HG03565 (cell line): ENCODE measurements around the gene NECAB2.

Experiments used
- ATAC-seq: cut with Tn5 transposase; IDR thresholded peaks from one replicate; pipeline ENCODE4 v1.9.1; 2021; ENCODE audit warnings: mild to moderate bottlenecking, moderate library complexity; ENCODE audit not compliant: unreplicated experiment

The NECAB2 gene

GRCh38 chr16:83965444-83966152 lies 2.4 kb upstream of the NECAB2 start:
- ATAC-seq = no peak

- no peak for ATAC-seq
These were observed 1.8 kb upstream of the NECAB2 start for GRCh38 chr16:83966153-83966696.

DNA sequence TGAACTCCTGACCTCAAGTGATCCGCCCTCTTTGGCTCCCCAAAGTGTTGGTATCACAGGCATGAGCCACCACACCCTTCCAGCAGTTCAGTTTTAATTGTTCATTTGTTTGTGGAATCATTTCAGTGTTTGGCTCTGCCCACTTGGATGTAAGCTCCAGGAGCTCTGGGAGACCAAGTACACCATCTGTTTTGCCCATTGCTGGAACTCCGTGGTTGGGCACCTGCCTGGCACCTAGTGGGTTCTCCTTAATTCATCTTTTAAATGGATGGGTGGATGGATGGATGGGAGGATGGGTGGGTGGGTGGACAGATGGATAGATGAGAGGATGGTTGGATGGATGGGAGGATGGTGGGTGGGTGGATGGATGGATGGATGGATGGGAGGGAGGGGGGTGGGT lies 953 bp upstream of the NECAB2 start:
- no peak for ATAC-seq

- no peak for ATAC-seq
These were observed 335 bp downstream of the NECAB2 start for GRCh38 chr16:83968306-83968851.

DNA sequence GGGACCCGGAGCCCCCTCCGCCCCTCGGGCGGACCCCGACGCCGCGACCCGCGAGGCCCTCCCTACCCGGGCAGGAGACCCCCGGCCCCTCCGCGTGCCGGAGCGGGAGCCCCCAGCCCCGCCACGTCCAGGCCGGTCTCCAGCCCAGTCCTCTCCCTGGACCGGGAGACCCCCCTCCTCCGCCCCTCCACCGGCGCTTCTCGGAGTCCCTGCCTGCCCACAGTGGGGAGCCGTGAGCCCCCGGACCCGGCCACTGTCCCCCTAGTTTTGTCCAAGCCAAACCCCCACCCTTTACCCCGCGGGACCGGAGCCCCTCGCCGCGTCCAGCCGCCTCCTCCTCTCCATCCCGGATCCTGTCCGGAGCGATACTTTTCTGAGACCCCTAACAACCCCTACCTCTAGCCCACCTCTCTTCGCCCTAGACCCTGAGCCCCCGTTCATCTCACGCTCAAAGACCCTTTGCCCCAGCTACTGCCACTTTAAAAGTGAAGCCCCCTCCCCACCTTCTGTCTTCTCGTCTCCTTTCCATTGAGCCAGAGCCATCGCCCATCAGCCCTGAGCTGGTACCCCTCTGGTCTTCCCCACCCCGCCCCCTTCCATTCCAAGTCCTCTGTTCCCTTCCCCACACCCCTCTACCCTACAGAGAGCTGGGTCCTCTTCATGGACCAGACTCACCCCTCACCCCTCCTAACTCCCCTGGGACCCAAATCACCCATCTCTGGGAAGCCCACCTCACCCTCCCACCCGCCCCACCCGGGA lies 1.0 kb downstream of the NECAB2 start:
- ATAC-seq = no peak

DNA sequence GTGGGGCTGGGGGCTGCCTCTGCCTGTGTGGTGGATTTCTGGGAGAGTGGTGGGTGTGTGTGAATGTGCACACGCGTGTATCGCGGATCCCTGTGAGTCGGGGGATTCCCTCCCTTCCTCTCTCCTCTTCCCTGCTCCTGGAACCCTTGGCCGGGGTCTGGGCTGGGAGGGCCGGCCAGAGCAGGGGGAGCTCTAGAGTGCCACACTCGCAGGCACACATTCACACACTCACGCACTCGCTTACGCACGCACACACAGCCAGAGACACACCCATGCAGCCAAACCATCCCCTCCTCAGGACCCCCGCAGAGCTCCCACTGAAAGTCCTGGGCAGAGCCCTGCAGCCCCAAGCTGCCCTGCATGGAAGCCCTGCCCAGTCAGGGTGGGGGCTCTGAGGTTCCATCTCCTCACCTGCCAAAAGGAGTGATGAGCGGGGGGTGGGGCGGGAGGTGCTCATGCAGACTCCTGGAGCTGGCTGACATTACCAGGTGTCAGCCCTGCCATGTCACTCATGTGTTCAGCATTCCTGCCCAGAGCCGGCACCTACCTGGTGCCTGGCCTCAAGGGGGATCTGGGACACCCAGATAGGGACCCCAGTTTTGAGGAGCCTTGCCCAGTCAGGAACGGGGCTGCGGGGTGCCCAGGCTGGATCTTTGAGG lies 1.9 kb downstream of the NECAB2 start:
- no peak for ATAC-seq

- no peak for ATAC-seq
These were observed 2.4 kb downstream of the NECAB2 start for GRCh38 chr16:83970430-83970815.

GRCh38 chr16:83971165-83972130 lies 3.4 kb downstream of the NECAB2 start:
- no peak for ATAC-seq

GRCh38 chr16:83972256-83973008 lies 4.4 kb downstream of the NECAB2 start:
- ATAC-seq = no peak

- no peak for ATAC-seq
These were observed 5.0 kb downstream of the NECAB2 start for GRCh38 chr16:83973077-83973476.

DNA sequence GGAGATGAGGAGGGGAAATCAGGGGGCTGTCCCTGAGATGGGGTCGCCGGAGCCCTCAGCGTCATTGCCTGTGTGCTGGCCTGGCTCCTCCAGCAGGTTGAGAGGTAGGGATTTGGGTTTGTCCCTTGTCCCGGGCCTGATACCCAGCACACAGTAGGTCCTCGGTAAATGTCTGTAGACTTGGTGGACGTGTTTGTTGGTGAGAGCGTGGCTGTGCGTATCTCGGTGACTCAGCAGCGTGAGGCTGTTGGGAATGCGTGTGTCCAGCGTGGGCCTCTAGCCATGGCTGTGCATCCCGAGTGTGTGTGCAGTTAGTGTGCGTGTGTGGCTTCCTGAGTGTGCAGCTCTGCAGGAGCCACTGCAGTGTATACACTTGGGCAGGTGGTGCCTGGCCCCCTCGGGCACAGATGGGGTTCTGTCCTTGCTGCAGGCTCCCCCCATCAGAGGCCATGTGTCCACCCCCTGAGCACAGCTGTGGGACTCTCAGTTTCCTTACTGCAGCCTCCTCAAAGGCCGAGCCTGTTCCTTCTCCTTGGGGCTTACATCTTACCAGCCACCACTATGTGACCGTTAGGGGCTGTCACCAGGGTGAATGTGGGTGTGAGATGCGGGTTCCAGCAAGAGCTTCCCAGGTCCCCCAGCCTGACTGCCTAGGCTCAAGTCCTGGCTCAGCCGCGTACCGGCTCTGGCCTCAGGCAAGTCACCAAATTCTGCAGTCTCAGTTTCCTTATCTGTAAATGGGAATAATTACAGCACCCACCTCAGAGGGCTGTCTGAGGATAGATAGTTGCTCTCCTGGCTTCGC lies 5.7 kb downstream of the NECAB2 start:
- ATAC-seq = no peak

GRCh38 chr16:83974475-83974874 lies 6.4 kb downstream of the NECAB2 start:
- no peak for ATAC-seq

DNA sequence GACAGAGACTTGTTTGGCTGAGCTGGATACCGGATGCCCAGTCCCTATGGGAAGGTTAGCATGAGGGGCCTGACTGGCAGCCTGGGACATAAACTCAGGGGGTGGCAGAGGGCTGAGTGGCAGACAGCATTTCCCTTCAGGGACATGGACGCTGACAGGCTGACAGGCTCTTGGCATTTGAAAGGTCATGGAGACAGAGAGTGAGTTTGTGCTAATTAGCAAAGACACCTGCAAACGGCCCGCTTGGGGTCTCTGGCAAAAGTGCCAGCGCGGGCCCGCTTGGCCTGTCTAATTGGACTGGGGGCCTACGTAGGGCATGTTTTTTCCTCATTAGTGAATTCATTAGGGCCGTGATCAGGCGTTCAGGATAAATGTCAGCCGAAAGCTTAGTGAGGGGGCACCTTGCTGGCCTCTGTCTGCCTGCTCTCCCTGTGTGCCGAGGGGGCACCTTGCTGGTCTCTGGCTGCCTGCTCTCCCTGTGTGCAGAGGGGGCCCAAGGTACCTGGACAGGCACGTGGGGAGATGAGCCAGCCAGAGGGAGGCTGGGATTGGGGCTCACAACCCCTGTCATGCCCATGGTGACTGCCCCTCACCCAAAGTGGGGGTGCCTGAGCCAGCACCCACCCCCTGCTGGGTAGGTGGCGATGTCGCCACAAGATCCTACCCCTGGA lies 7.7 kb downstream of the NECAB2 start:
- ATAC-seq = no peak

DNA sequence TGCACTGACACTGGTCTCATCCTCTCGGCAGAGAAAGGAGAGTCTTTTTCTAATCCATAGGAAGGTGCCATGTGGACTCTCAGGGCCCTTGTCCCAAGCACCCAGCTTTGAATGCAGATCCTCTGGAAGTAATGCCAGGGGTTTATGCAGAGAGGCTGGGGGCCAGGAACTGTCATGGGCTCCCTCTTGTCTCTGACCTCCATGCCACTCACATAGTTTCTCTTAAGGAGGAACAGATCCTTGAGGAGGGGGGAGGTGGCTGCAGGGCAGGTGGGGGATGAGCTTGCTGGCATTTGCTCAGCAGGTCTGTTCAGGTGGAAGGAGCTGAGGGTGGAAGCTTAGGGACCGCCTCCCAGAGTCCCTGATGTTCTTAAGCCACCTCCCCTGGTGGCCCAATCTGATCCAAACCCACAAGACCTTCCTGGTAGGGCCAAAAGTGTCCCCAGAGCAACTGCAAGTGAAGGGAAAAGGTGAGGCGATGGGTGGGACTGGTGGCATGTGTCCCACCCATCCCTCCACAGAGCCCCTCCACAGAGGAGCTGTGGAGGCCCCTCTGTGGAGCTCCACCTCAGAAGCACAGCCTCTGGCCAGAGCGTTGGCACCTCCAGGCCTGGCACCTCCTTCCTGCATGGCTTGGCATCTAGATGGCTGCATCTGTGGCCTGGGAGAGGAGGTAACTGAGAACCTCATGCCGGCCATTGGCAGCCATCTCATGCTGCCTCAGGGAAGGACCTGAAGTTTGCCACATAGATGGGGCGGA lies 9.2 kb downstream of the NECAB2 start:
- no peak for ATAC-seq

GRCh38 chr16:83978401-83978904 lies 10.4 kb downstream of the NECAB2 start:
- no peak for ATAC-seq

DNA sequence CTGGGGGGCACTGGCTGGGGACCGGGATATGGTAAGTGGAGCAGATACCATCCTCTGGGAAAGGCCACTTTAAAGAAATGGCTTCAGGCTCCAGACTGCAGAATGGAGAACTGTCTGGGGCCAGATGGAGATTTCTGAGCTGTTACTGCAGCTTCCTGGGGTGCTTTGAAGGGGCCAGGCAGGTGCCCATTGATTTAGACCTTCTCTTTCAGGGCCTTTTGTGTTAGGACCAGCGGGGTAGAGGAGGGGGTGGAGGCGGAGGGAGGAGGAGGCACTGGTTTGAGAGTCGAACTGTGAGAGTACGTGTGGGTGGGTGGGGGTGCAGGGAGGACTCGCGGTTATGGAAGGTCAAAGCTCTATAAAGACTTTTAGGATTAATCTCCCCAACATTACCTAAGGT lies 11.4 kb downstream of the NECAB2 start:
- no peak for ATAC-seq

- ATAC-seq = no peak
These were observed 12.8 kb downstream of the NECAB2 start for GRCh38 chr16:83980794-83981193.
